Measurements from ENCODE around the gene KRT20. TPM values are rescaled to one million over a fixed set of nuclear protein-coding genes. Genes with fewer than 3 reads are reported as not detected.

Gene KRT20
- total and polyA plus RNA-seq, 9 of the 15 experiments (the other 6 are each of a cell fraction or from before 2014, with no cell fraction given), result 0.44 TPM; not detected in 8

DNA sequence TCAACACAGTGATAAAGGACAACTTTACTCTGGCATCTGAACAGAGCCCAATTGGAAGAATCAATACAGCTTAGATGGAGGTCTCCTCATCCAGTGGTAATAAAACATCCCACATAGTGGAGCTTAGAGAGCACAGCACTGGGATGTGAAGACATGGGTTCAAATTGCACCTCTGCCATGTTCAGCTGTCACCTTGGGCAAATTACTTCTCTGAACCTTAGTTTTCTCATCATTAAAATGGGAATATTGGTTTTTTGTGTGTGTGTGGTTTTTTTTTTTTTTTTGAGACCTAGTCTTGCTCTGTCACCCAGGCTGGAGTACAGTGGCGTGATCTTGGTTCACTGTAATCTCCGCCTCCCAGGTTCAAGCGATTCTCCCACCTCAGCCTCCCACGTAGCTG is 49.0 kb downstream of the KRT20 start:
- H3K9me3 ChIP-seq (replicated peaks; ENCODE audit: control insufficient read depth, insufficient read depth, low read depth, low read length), result no peaks in the 10 kb centered on the region
- BruUV-seq (replicated peaks), result no TSS peak
- H3K9me1 ChIP-seq (ENCODE audit: control insufficient read depth, insufficient read depth, low read length), result no peaks in the 10 kb centered on the region
- H3K4me2 ChIP-seq (ENCODE audit: insufficient read depth, low read length), result no peak overlapping the region
- intact Hi-C loops (cut with micrococcal nuclease) (no loop called here), in situ Hi-C loops (cut with MboI) (no loop called here)
- ATAC-seq (no peak), FAIRE-seq (no peak), DNase-seq (ENCODE audit: extremely low read depth in 1 of 4, low spot score in 3 of 4) (no peak)
- peaks cover 29% of the 10 kb centered on the region for H3K36me3 ChIP-seq (ENCODE audit: control insufficient read depth, insufficient read depth, low read length)
- H3K27me3 ChIP-seq (ENCODE audit: control insufficient read depth in 2 of 2, insufficient read depth in 2 of 2, low read length in 2 of 2), result no peaks in the 10 kb centered on the region
- WGBS (ENCODE audit: insufficient coverage, low coverage, missing lambda C conversion rate), result 62% methylated on average over 3 of the region's 4 CpGs
- H3K9ac ChIP-seq (ENCODE audit: insufficient read depth in 1 of 2, low read depth in 2 of 2, low read length in 2 of 2), result no peak overlapping the region
- POLR2A ChIA-PET, result interaction anchor here (0.6 to 1.6 kb wide), 4 partner anchors 8 to 18 kb away, joined by 3 to 4 read pairs (median 4); no protein-coding TSS in a partner anchor
- no peaks in the 10 kb centered on the region for H4K20me1 ChIP-seq (replicated peaks; ENCODE audit: control insufficient read depth, insufficient read depth, low read length)
- H3K4me1 ChIP-seq (replicated peaks in 1 of 2; ENCODE audit: control insufficient read depth in 2 of 2, insufficient read depth in 2 of 2, low read length in 2 of 2), result peaks cover 0 to 14% of the 10 kb centered on the region in 2 experiments; a peak in 3 of 5 replicates
- peaks cover 10% of the 10 kb centered on the region; the same call in 2 of the 3 replicates for H3K79me2 ChIP-seq (ENCODE audit: control insufficient read depth, insufficient read depth, low read length)
- TF ChIP-seq KDM1A (IDR thresholded peaks at IDR 0.05) (peak in 1 of 2 experiments; percentile 45; a peak in 1 of 4 replicates), ZNF444 (CRISPR knock-in tag; IDR thresholded peaks at IDR 0.05) (no peak), CBFA2T3 (IDR thresholded peaks at IDR 0.05) (0 out of 2 replicates have a peak, but pooled peaks have one; percentile 22), BCOR (IDR thresholded peaks at IDR 0.05) (peak; percentile 94), ADNP (tag; IDR thresholded peaks at IDR 0.05) (peak; percentile 20; the same call in 1 of the 2 replicates), RBM25 (IDR thresholded peaks at IDR 0.05; ENCODE audit: low read depth, low read length, severe bottlenecking) (peak; percentile 88), JUND (IDR thresholded peaks at IDR 0.05; ENCODE audit: borderline replicate concordance, low read depth, low read length) (no peak), JUND (tag; IDR thresholded peaks at IDR 0.05; ENCODE audit: borderline replicate concordance, low read depth, low read length) (no peak), CUX1 (CRISPR knock-in tag; IDR thresholded peaks at IDR 0.05) (no peak), SMARCA5 (IDR thresholded peaks at IDR 0.05) (peak; percentile 53; the same call in 1 of the 2 replicates)
- no peak overlapping the region for H3K27ac ChIP-seq (ENCODE audit: extremely low read depth, low read depth, low read length)
- CTCF ChIA-PET (ENCODE audit: low intra/inter-chr PET ratio), result no interaction called here
- no peak overlapping the region for H3K4me3 ChIP-seq
- H2AFZ ChIP-seq (ENCODE audit: low read depth, low read length), result no peak overlapping the region
